Peyer's patch (tissue), 4 donors: Measurements from ENCODE around the gene NFYC. TPM values are rescaled to one million over a fixed set of nuclear protein-coding genes. Genes with fewer than 3 reads are reported as not detected.

Experiments used
- DNase-seq, 3 donors: peaks; one replicate each; pipeline ENCODE4 v3.0.0-alpha.2; 2017 to 2019
- H3K27ac ChIP-seq, 4 donors: fragments of 200-600 bp; sonication (generic); one replicate each; pipeline ENCODE4 v1.5.1; 2016 to 2019
- H3K27me3 ChIP-seq, 2 donors: fragments of 200-600 bp; sonication (generic); one replicate each; pipeline ENCODE4 v1.5.1; 2019
- H3K36me3 ChIP-seq, 3 donors: fragments of 200-600 bp; sonication (generic); one replicate each; pipeline ENCODE4 v1.5.1; 2016 to 2019
- H3K4me1 ChIP-seq, 4 donors: fragments of 200-600 bp; sonication (generic); one replicate each; pipeline ENCODE4 v1.5.1; 2016 to 2019
- H3K4me3 ChIP-seq, 4 donors: fragments of 200-600 bp; sonication (generic); 1 replicate in 3 of 4; 2 replicates in 1 of 4; pipeline ENCODE4 v1.5.1; 2016 to 2019; ENCODE audit warnings: mild to moderate bottlenecking in 1 of 4
- H3K9me3 ChIP-seq, 4 donors: fragments of 200-600 bp; sonication (generic); one replicate each; pipeline ENCODE4 v1.5.1; 2016 to 2019; ENCODE audit warnings: mild to moderate bottlenecking in 1 of 4
- CTCF ChIP-seq, 6 experiments: fragments of 450-650 bp in 4 of 6; fragments of 200-600 bp in 2 of 6; sonication (generic) in 1 of 6; IDR thresholded peaks; one replicate each; pipeline ENCODE4 v1.5.1; 2017 to 2019; ENCODE audit warnings: antibody characterized with exemption in 6 of 6, mild to moderate bottlenecking in 3 of 6, moderate library complexity in 1 of 6
- POLR2A ChIP-seq, 2 donors: fragments of 450-650 bp; IDR thresholded peaks; one replicate each; pipeline ENCODE4 v1.5.1; 2017; ENCODE audit warnings: antibody characterized with exemption in 2 of 2, mild to moderate bottlenecking in 2 of 2, moderate library complexity in 2 of 2
- total RNA-seq, 4 donors: library from RNA; depleted of rRNA; stranded (reverse); fragments of >200 nt; gene quantifications; one replicate each; pipeline ENCODE4 v1.1.0, GENCODE V29; 2016

Gene NFYC
- total RNA-seq, 4 donors from 2014 or later, result 53.1 to 122 (median 65.0) TPM

- no peak for DNase-seq
- H3K4me1 ChIP-seq, result peaks cover 0 to 20% (median 7%) of the 10 kb centered on the region in 4 donors
- H3K27me3 ChIP-seq, result no peaks in the 10 kb centered on the region
- no peak overlapping the region for H3K27ac ChIP-seq
- TF ChIP-seq CTCF (IDR thresholded peaks at IDR 0.05) (no peak), POLR2A (IDR thresholded peaks at IDR 0.05) (no peak)
- H3K36me3 ChIP-seq, result no peaks in the 10 kb centered on the region
- H3K4me3 ChIP-seq, result no peak overlapping the region
- no peaks in the 10 kb centered on the region for H3K9me3 ChIP-seq
Observed at GRCh38 chr1:40662151-40662550, 29.4 kb upstream of the NFYC start.

GRCh38 chr1:40662864-40663263, 28.6 kb upstream of the NFYC start:
- H3K4me3 ChIP-seq, result no peak overlapping the region
- no peaks in the 10 kb centered on the region for H3K9me3 ChIP-seq
- DNase-seq, result no peak
- TF ChIP-seq POLR2A (IDR thresholded peaks at IDR 0.05) (no peak), CTCF (IDR thresholded peaks at IDR 0.05) (no peak)
- H3K27me3 ChIP-seq, result no peaks in the 10 kb centered on the region
- H3K4me1 ChIP-seq, result peaks cover 0 to 20% (median 7%) of the 10 kb centered on the region in 4 donors
- no peaks in the 10 kb centered on the region for H3K36me3 ChIP-seq
- H3K27ac ChIP-seq, result no peak overlapping the region

GRCh38 chr1:40663324-40664166, 28.0 kb upstream of the NFYC start:
- DNase-seq, result no peak
- H3K36me3 ChIP-seq, result no peaks in the 10 kb centered on the region
- H3K27me3 ChIP-seq, result no peaks in the 10 kb centered on the region
- no peak overlapping the region for H3K4me3 ChIP-seq
- peaks cover 0 to 21% (median 7%) of the 10 kb centered on the region in 4 donors for H3K4me1 ChIP-seq
- peak overlapping the region in 1 of 4 donors; percentile 31 for H3K27ac ChIP-seq
- no peaks in the 10 kb centered on the region for H3K9me3 ChIP-seq
- no peak for TF ChIP-seq CTCF (IDR thresholded peaks at IDR 0.05)
- no peak for TF ChIP-seq POLR2A (IDR thresholded peaks at IDR 0.05)

GRCh38 chr1:40664167-40664537, 27.4 kb upstream of the NFYC start:
- no peaks in the 10 kb centered on the region for H3K36me3 ChIP-seq
- H3K9me3 ChIP-seq, result no peaks in the 10 kb centered on the region
- H3K27ac ChIP-seq, result no peak overlapping the region
- no peak for TF ChIP-seq CTCF (IDR thresholded peaks at IDR 0.05)
- TF ChIP-seq POLR2A (IDR thresholded peaks at IDR 0.05), result no peak
- H3K27me3 ChIP-seq, result no peaks in the 10 kb centered on the region
- DNase-seq, result no peak
- no peak overlapping the region for H3K4me3 ChIP-seq
- H3K4me1 ChIP-seq, result peaks cover 0 to 26% (median 7%) of the 10 kb centered on the region in 4 donors

- Histone ChIP-seq H3K9me3 (no peaks in the 10 kb centered on the region), H3K4me1 (peaks cover 0 to 26% (median 7%) of the 10 kb centered on the region in 4 donors), H3K36me3 (no peaks in the 10 kb centered on the region), H3K27ac (no peak overlapping the region), H3K4me3 (peak overlapping the region in 3 of 4 donors; percentile 65 to 80 (median 76)), H3K27me3 (no peaks in the 10 kb centered on the region)
- no peak for DNase-seq
- TF ChIP-seq POLR2A (IDR thresholded peaks at IDR 0.05) (no peak), CTCF (IDR thresholded peaks at IDR 0.05) (no peak)
Observed at GRCh38 chr1:40664791-40665190, 26.7 kb upstream of the NFYC start.
